GM21515 (cell line): Measurements from ENCODE around the gene NHP2.
A peak's percentile ranks its signal among the peaks of the same experiment; 100 is the strongest.

ENCODE experiments used
- ATAC-seq: cut with Tn5 transposase; IDR thresholded peaks from one replicate; pipeline ENCODE4 v1.9.1; 2021; ENCODE audit not compliant: unreplicated experiment

NHP2 gene

DNA sequence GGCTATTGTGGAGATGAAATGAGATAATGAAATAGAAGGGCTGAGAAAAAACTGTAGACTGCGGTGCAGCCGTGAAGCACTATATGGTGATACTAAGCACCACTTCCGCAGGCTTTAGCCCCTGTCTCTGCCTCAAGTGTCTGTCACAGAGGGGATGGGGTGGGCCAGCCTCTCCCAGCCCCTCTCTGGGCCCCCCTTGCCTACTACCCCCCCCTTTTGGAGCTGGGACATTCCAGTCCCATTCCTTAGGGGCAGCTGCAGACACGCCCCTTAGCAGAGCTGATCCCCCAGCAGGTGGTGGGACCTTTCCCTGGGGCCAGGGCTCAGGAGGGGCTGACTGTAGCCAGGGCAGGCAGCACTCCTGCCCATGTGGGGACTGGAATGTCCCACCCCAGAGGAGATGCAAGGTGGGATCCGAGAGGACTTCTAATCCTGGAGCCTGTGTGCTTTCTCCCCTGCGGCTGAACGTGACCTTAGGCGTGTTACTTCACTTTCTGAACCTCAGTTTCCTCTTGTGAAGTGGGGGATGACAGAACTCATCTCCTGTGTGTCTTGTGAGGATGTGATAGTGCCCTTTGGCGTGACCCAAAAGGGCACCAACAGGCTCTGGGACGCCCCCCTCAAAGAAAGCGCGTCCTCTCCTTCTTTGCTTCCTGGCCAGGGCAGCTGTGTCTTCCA lies 38.4 kb downstream of the NHP2 start:
- ATAC-seq, result no peak

DNA sequence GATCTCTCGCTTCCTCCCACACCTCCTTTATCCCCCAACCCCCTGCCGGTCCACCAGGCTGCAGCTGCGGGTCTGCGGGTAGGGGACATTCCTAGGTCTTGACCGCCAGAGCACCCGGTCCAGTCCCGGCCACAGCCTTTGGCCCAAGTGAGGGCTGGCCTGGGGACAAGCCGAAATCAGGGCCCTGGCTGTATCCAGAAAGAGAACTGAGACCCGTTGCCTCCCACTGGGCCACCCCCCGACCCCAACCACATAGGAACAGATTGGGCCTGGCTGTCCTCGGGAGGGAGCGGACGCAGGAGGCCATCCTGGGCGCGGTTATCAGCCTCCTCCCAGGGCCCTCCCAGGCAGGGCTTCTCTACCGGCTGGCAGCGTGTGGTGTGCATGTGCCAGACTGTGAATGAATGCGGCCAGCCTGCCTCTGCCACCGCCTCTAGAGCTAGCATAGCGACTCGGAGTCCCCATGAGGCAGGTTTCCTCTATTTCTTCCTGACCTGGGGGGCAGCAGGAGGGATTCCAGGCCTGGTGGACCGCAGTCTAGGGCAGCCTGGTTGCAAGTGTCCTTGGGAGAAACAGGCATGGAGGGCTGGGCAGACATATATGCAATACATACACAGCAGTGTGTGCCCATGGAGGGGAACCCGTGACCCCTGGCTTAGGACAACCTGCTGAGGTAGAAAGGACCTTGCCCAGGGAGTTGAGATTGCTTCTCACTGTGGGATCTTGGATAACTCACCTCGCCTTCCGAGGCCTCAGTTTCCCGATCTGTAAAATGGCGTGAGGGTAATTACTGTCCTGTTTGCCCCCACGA lies 39.2 kb downstream of the NHP2 start:
- no peak for ATAC-seq

DNA sequence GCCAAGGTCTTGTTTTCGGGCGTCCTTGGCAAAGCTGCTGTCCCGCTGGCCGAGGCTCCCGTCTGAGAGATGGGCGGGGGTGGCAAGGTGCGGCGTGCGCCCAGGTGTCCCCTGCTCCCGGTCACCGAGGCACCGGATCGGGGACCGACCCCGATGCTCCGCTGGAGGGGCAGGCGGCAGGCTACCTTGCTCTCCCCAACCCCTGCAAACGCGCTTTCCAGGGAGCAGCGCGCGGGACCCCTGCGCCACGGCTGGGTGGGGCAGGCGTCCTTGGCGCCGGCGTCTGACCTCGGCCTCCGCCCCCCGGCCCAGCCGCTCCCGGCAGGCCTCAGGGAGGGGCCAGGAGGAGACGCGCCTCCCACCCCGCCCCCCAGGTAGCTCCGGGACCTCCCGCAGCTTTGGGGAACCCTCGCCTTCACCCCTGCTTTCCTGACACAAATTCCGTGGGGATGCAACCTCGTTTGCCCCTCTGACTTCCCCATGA lies 39.8 kb downstream of the NHP2 start:
- no peak for ATAC-seq

DNA sequence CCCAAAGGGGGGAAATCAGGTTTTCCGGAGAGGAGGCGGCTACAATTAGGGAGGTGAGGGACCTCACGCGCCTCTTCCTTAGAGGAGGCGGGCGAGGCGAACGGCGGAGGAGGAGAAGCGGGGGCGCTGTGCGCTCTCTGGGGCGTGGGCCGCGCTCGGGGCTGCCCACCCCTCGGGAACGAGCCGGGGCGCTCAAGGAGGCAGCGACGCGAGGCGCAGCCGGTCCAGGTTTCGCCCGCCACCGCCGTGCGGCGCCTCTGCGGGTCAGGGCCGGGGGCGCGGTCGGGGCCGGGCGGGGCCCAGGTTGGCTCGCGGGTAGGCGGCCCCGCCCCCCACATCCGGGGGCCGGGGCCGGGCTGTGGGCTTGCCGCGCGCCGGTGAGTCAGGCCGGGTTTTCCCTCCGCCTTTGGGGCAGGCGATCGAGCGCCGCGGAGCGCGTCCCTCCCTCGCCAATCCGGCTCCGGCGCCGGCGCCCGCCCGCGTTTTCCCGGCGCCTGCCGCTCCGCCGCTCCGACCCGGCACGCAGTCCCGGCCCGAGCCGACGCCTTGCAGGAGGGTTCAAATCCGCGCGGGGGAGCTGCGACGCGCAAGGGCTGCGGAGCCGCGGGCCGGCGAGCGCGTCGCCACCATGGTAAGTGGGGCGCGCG lies 40.4 kb downstream of the NHP2 start, which contains the start of gene N4BP3:
TSS of gene N4BP3 (plus strand) at position 392 of the 647 bp plus-strand sequence. CDS start 6,052 bp downstream, outside the sequence.
- ATAC-seq, result peak; percentile 61

DNA sequence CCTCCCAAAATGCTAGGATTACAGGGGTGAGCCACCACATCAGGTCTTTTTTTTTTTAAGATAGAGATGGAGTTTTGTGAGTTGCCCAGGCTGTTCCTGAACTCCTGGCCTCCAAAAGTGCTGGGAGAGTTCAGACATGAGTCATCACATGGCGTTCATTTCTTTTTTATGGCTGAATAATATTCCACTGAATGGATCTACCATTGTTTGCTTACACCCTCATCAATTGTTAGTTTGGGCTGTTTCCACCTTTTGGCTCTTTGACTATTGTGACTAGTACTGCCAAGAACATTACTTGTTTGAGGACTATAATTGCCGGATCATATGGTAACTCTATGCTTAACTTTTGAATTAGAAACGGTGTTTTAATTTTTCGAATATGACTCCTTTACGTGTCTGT lies 41.1 kb downstream of the NHP2 start:
- no peak for ATAC-seq

DNA sequence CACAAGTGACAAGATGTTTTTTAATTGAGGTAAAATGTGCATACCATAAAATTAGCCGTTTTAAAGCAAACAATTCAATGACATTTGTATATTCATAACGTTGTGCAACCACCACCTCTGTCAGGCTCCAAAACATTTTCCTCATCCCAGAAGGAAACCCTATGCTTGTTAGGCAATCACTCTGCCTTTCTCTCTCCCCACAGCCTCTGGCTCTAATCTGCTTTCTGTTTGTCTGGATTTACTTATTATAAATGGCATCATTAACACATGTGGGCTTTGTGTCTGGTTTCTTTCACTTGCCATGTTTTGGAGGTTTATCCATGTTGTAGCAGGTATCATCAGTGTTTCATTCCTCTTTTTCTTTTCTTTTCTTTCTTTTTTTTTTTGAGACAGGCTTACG lies 41.8 kb downstream of the NHP2 start:
- ATAC-seq, result no peak

DNA sequence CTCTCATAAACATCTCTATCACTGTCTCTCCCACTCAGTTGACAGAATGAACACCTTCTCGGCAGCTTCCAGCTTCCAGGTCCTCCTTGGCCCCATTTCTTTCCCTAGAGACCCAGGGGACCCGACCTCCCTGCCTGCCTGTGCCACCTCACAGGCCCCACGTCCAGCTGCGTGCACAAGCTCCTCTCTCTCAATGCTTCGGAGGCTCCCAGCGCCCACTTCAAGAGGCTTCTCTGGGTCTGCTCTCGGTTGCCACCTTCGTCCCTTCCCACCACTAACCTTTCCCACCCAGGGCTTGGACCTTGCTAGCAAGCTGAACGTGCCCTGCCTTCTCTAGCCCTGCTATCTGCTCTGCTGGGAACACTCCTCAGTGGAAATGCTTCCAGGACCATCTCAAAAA lies 43.2 kb downstream of the NHP2 start:
- no peak for ATAC-seq

DNA sequence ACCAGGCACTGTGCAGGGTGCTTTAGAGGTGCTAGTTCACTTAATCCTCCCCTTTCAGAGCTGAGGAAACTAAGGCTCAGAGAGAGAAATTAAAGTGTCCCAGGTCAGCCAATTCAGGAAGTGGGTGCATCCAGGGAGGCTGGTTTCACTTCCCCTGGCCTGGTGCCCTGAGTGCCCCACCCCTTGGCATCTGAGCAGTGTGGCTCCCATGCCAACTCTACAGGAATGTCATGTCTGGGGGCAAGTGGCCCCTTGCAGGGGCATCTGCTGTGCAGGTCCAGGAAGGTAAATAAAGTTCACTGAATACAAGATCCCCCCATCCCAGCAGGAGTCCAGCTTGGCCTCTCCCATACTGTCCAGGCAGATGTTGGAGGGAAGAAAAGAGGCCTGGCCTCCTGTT lies 44.7 kb downstream of the NHP2 start:
- ATAC-seq, result no peak

DNA sequence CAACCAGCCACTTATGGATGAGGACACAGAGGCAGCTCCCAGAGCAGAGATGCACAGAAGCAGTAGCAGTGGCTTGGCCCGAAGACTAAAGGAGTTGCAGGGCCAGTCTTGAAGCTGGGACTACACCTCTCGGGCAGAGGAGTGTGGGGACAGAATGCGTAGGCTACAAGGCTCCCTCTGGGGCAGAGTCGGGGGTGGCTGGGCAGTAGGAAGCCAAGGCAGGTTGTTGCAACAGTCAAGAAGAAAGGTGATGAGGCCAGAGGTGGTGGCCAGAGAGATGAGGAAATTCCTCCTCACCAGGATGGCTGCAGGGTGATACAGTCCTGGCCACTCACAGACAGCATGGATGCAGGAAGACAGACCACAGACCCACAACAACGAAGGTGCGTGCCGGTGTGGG lies 45.2 kb downstream of the NHP2 start:
- ATAC-seq, result no peak

DNA sequence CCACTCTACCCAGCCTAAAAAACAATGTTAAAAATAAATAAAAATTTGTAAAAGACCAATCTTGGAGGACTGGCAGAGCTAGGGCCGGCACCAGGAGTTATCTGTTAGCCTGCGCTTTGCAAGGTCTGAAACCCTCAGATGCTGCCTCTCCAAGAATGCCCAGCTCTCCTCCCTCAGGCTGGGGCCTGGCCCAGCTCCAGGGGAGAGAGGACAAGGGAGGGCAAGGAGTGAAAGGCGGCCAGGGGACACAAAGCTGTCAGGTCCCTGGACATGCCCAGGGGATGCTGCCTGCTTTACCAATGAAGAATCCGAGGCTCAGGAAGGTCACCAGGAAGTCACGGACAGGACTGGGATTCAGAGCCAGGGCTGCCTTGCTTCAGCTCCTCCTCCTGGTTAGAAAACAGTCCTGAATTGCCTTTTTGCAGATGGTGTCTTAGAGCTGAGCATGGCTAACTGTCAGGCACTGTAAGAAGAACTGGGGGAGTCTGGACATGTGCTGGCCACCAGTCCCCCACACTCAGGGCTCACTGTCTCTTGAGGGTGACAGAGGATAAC lies 45.9 kb downstream of the NHP2 start:
- ATAC-seq, result no peak

DNA sequence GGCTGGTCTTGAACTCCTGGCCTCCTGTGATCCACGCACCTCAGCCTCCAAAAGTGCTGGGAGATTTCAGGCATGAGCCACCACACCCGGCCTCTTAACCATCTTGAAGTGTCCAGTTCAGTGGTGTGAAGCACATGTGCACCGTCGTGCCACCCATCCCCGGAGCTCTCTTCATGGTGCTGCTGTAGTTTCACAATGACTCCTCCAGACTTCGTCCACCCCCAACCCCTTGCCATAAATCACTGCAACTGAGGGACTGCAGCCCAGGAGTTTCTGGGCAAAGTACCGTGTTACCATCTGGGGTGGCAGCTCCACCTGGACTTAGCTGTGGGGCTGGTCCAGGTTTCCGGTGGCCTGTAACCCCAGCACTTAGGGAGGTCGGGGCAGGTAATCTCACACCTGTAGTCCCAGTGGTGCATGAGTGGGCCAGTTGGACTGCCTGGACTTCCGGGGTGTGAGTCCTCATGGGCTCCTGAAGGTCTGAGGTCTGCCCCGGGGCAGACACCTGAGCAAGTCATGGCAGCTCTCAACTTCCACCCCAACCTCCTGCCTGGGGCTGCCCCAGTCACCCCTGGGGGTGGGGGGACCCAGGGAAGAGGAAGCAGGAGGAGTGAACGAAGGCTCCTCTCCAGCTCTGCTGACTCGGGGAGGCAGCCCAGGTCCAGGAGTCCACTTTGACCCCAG lies 47.0 kb downstream of the NHP2 start:
- no peak for ATAC-seq

DNA sequence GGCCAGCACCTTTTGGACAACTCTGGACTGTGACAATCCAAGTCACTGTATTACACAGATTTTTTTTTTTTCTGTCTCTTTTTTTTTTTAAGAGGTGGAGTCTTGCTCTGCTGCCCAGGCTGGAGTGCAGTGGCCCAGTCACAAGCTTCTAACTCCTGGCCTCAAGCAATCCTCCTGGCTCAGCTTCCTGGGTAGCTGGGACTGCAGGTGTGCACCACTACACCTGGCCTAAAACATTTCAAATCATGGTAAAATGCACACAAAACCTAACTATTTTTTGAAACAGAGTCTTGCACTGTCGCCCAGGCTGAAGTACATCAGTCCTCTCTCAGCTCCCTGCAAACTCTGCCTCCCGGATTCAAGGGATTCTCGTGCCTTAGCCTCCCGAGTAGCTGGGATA lies 47.6 kb downstream of the NHP2 start:
- ATAC-seq, result no peak

DNA sequence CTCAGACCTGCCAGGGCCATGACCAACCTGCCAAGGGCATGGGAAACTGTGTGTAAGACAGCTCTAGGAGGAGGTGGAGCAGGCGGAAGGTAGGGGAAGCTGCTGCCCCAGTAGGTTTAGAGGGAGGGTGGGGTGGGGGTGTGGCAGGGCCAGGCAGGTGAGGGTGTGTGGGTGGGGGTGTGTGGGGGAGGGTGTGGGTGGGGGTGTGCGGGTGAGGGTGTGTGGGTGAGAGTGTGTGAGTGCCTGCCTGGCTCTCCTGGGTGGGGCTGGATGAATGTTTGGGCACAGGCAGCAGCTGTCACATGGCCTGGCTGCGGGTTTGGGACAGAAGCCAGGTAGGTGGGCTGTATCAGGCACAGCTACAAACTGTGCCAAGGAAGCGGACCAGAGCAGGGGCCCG lies 49.2 kb downstream of the NHP2 start:
- ATAC-seq, result no peak

DNA sequence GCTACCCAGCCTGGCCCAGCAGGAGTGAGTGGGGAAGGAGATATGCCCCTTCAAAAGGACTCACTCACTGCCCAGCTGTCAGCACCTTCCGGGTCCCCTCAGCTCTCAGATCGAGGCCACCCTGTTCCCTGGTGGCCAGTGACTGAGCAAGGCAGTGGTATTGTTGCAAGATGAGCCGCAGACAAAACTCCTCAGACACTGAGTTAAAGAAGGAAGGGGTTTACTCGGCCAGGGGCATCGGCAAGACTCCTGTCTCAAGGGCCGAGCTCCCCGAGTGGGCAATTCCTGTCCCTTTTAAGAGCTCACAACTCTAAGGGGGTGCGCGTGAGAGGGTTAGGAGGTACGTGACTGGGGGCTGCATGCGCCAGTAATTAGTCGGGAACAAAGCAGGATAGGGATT lies 50.1 kb downstream of the NHP2 start:
- no peak for ATAC-seq
